IMR-90 (cell line): ENCODE measurements around the gene ZFP2. TPM values are rescaled to one million over a fixed set of nuclear protein-coding genes. Genes with fewer than 3 reads are reported as not detected.

ENCODE experiments used
- ATAC-seq: fragments of 200-7000 bp; cut with Tn5 transposase; 2 replicates; pipeline ENCODE4 v1.9.1; 2020; ENCODE audit warnings: low read depth, mild to moderate bottlenecking, moderate library complexity
- BruUV-seq: library from RNA; stranded (reverse); fragments of 400-500 nt; replicated peaks from 2 replicates; lab custom pipeline; 2021; lab: Mats Ljungman, UMichigan
- CTCF ChIA-PET: fragments of 300-600 bp; formaldehyde crosslinking; extraction: SDS; loops from one replicate; lab custom pipeline; 2021; ENCODE audit warnings: antibody characterized with exemption; lab: Yijun Ruan, JAX
- POLR2A ChIA-PET: fragments of 300-600 bp; sonication (Branson Sonifier 250); formaldehyde crosslinking; loops from one replicate; lab custom pipeline; 2022; ENCODE audit warnings: antibody characterized with exemption; ENCODE audit not compliant: unreplicated experiment; lab: Charles Lee
- DNase-seq: peaks from one replicate; pipeline ENCODE4 v3.0.0; 2013
- H2AFZ ChIP-seq: replicated peaks from 2 replicates; pipeline ENCODE3; 2013; ENCODE audit warnings: low read length, mild to moderate bottlenecking; ENCODE audit not compliant: poor library complexity
- H2AK5ac ChIP-seq: 2 replicates; pipeline ENCODE4 v1.6.1; 2013; ENCODE audit warnings: low read depth, low read length, inconsistent platforms
- H2AK9ac ChIP-seq: replicated peaks from 2 replicates; pipeline ENCODE3; 2013; ENCODE audit warnings: mild to moderate bottlenecking, low read depth, low read length, moderate library complexity; ENCODE audit not compliant: poor library complexity
- H2BK120ac ChIP-seq: 2 replicates; pipeline ENCODE4 v1.6.1; 2013; ENCODE audit warnings: low read depth, low read length, inconsistent platforms
- H2BK15ac ChIP-seq: 3 replicates; pipeline ENCODE4 v1.6.1; 2013; ENCODE audit warnings: low read depth, low read length, inconsistent platforms
- H2BK20ac ChIP-seq: 2 replicates; pipeline ENCODE4 v1.6.1; 2013; ENCODE audit warnings: low read depth, mild to moderate bottlenecking, inconsistent platforms, low read length, moderate library complexity
- H2BK5ac ChIP-seq: 2 replicates; pipeline ENCODE4 v1.6.1; 2013; ENCODE audit warnings: mild to moderate bottlenecking, low read depth, low read length, inconsistent platforms; ENCODE audit not compliant: poor library complexity, severe bottlenecking
- H3K14ac ChIP-seq: replicated peaks from 2 replicates; pipeline ENCODE4 v1.6.1; 2013; ENCODE audit warnings: low read depth, low read length, inconsistent platforms
- H3K18ac ChIP-seq: 2 replicates; pipeline ENCODE4 v1.6.1; 2013; ENCODE audit warnings: low read depth, low read length, control low read depth
- H3K23ac ChIP-seq: 2 replicates; pipeline ENCODE4 v1.6.1; 2013; ENCODE audit warnings: low read depth, low read length, inconsistent platforms
- H3K27ac ChIP-seq: 2 replicates; pipeline ENCODE4 v1.5.1; 2013; ENCODE audit warnings: mild to moderate bottlenecking, control low read depth, low read length; ENCODE audit not compliant: insufficient read depth
- H3K27me3 ChIP-seq: 2 replicates; pipeline ENCODE4 v1.6.1; 2013; ENCODE audit warnings: low read length; ENCODE audit not compliant: control insufficient read depth, insufficient read depth
- H3K36me3 ChIP-seq: 2 replicates; pipeline ENCODE4 v1.6.1; 2013; ENCODE audit warnings: low read length, mixed read lengths; ENCODE audit not compliant: control insufficient read depth, insufficient read depth
- H3K4ac ChIP-seq: 2 replicates; pipeline ENCODE4 v1.6.1; 2013; ENCODE audit warnings: low read depth, low read length, inconsistent platforms
- H3K4me1 ChIP-seq: 2 replicates; pipeline ENCODE4 v1.6.1; 2013; ENCODE audit warnings: low read length, mixed read lengths; ENCODE audit not compliant: control insufficient read depth, insufficient read depth
- H3K4me2 ChIP-seq: 2 replicates; pipeline ENCODE4 v1.6.1; 2013; ENCODE audit warnings: low read depth, mild to moderate bottlenecking, control low read depth, low read length, moderate library complexity
- H3K4me3 ChIP-seq: 2 replicates; pipeline ENCODE4 v1.5.1; 2013; ENCODE audit warnings: low read depth, mild to moderate bottlenecking, control low read depth, low read length, moderate library complexity; ENCODE audit not compliant: insufficient read depth
- H3K56ac ChIP-seq: 2 replicates; pipeline ENCODE4 v1.6.1; 2013; ENCODE audit warnings: low read length, inconsistent platforms; ENCODE audit not compliant: insufficient read depth; ENCODE audit errors: extremely low read depth
- H3K79me1 ChIP-seq, 2 experiments: 2 replicates each; pipeline ENCODE4 v1.6.1; 2013; ENCODE audit warnings: low read length in 2 of 2, inconsistent platforms in 1 of 2, low read depth in 1 of 2
- H3K9ac ChIP-seq: 2 replicates; pipeline ENCODE4 v1.6.1; 2013; ENCODE audit warnings: low read depth, low read length, control low read depth
- H3K9me1 ChIP-seq: 2 replicates; pipeline ENCODE4 v1.6.1; 2013; ENCODE audit warnings: low read length, inconsistent platforms; ENCODE audit not compliant: insufficient read depth
- H3K9me3 ChIP-seq: 2 replicates; pipeline ENCODE4 v1.6.1; 2013; ENCODE audit warnings: low read length; ENCODE audit not compliant: control insufficient read depth, insufficient read depth
- H4K20me1 ChIP-seq: 2 replicates; pipeline ENCODE4 v1.6.1; 2013; ENCODE audit warnings: low read length, inconsistent platforms; ENCODE audit not compliant: insufficient read depth
- H4K5ac ChIP-seq: 2 replicates; pipeline ENCODE4 v1.6.1; 2013; ENCODE audit warnings: mild to moderate bottlenecking, low read depth, low read length, control low read depth
- H4K8ac ChIP-seq, 2 experiments: 2 replicates each; pipeline ENCODE4 v1.6.1; 2013; ENCODE audit warnings: low read depth in 2 of 2, low read length in 2 of 2, control low read depth in 1 of 2, inconsistent platforms in 1 of 2
- H4K91ac ChIP-seq: 2 replicates; pipeline ENCODE4 v1.6.1; 2013; ENCODE audit warnings: low read depth, low read length, inconsistent platforms; ENCODE audit not compliant: insufficient read depth
- BHLHE40 ChIP-seq: fragments of 150-350 bp; IDR thresholded peaks from 2 replicates; pipeline ENCODE4 v1.6.1; 2016; ENCODE audit warnings: mild to moderate bottlenecking, low read depth, low read length
- CEBPB ChIP-seq: IDR thresholded peaks from 2 replicates; pipeline ENCODE4 v1.6.1; 2012; ENCODE audit warnings: low read depth, low read length, improper control_type of control experiment
- NFE2L2 ChIP-seq: fragments of 150-350 bp; IDR thresholded peaks from 2 replicates; pipeline ENCODE4 v1.6.1; 2016; ENCODE audit warnings: low read depth, mild to moderate bottlenecking, low read length
- WGBS, 2 experiments: methylation state at CpG; one replicate each; pipeline versions ENCODE4 v1.1.5 to v1.1.7; 2013; ENCODE audit warnings: missing lambda C conversion rate in 2 of 2; ENCODE audit not compliant: insufficient read length in 1 of 2; ENCODE audit errors: extremely low coverage in 2 of 2; 5-methylcytosine and 5-hydroxymethylcytosine counted together
- dilution Hi-C: fragments of 300-500 bp; cut with HindIII; formaldehyde crosslinking; loops from one replicate; pipeline ENCODE4 v1.14.3; 2018; ENCODE audit warnings: low sequenced_read_pairs; ENCODE audit not compliant: unreplicated experiment
- in situ Hi-C: fragments of 300-500 bp; cut with MboI; formaldehyde crosslinking; loops from 3 replicates; pipeline ENCODE4 v1.14.3; 2019; ENCODE audit warnings: low sequenced_read_pairs, inconsistent platforms, mixed read lengths
- intact Hi-C: fragments of 100-400 bp; cut with micrococcal nuclease; formaldehyde crosslinking; loops from 2 replicates; pipeline ENCODE4 v1.10.0; 2022
- polyA plus RNA-seq, 3 experiments: library from polyadenylated mRNA; depleted of rRNA; stranded (reverse); fragments of >200 nt; gene quantifications; 2 replicates each; pipeline ENCODE4 v1.2.3, GENCODE V29; 2012; ENCODE audit warnings: low replicate concordance in 1 of 3
- total RNA-seq: library from RNA; depleted of rRNA; stranded (reverse); fragments of >200 nt; gene quantifications from 2 replicates; pipeline ENCODE4 v1.2.3, GENCODE V29; 2012

Gene ZFP2
- total and polyA plus RNA-seq, 2 of the 4 experiments (the other 2 are of a cell fraction), result 0.18 to 0.19 TPM

DNA sequence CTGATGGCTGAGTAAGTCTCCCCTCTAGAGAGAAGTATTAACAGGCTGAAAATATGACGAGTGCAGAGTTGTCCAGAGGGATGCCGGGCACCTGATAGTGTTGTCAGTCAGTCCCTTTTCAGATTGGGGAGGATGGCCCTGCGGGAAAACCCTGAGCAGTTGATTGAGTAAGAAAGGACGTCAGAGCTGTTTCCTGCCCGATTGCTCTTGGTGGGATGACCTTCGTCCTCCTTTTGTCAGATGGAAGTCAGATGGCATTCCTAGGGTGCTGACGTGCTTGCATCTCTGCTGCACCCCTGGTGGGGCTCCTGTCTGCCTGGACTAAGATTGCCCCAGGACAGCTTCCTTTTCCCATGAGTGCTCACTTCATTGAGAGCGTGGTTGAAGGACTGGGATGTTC is 26.1 kb upstream of the ZFP2 start:
- H3K27ac ChIP-seq, result no peak overlapping the region
- H2BK20ac ChIP-seq, result no peak overlapping the region
- intact Hi-C loops (no loop called here), in situ Hi-C loops (no loop called here), dilution Hi-C loops (loop anchor here (10.0 kb wide), 1 partner anchor 145 kb away; no protein-coding TSS in a partner anchor)
- POLR2A ChIA-PET, result no interaction called here
- no peak overlapping the region for H4K5ac ChIP-seq
- BruUV-seq, result no TSS peak
- H3K4me1 ChIP-seq, result no peaks in the 10 kb centered on the region
- H3K23ac ChIP-seq, result no peak overlapping the region
- ATAC-seq, result no peak
- H2BK15ac ChIP-seq, result no peak overlapping the region
- no peak overlapping the region for H3K9ac ChIP-seq
- H3K4me2 ChIP-seq, result no peak overlapping the region
- no peak overlapping the region for H3K18ac ChIP-seq
- no peaks in the 10 kb centered on the region for H3K27me3 ChIP-seq
- TF ChIP-seq NFE2L2 (no peak), CEBPB (no peak), BHLHE40 (no peak)
- no peak overlapping the region for H4K8ac ChIP-seq
- H3K14ac ChIP-seq, result no peak overlapping the region
- H3K4me3 ChIP-seq, result no peak overlapping the region
- CTCF ChIA-PET, result no interaction called here
- no peak for DNase-seq
- no peak overlapping the region for H2AFZ ChIP-seq
- peaks cover 16% of the 10 kb centered on the region; the same call in 1 of the 2 replicates for H3K9me3 ChIP-seq
- H2BK120ac ChIP-seq, result no peak overlapping the region
- H2AK5ac ChIP-seq, result no peak overlapping the region
- H3K79me1 ChIP-seq, result no peaks in the 10 kb centered on the region; a peak in 2 of 4 replicates
- no peak overlapping the region for H3K4ac ChIP-seq
- no peak overlapping the region for H2AK9ac ChIP-seq
- peaks cover 55% of the 10 kb centered on the region for H3K36me3 ChIP-seq
- no peak overlapping the region for H4K91ac ChIP-seq
- H4K20me1 ChIP-seq, result no peaks in the 10 kb centered on the region
- WGBS, 2 experiments, result 92% methylated on average over 2 of the region's 8 CpGs; no CpG with 5 or more reads in 1 of the 2 experiments
- H3K9me1 ChIP-seq, result no peaks in the 10 kb centered on the region
- no peak overlapping the region for H3K56ac ChIP-seq
- H2BK5ac ChIP-seq, result no peak overlapping the region
